Esophagus (tissue), 2 donors: ENCODE data around the gene DOK3. TPM values are rescaled to one million over a fixed set of nuclear protein-coding genes. Genes with fewer than 3 reads are reported as not detected.

Source experiments
- H3K27ac ChIP-seq, 2 donors: one replicate each; pipeline ENCODE4 v1.5.1; 2013; ENCODE audit warnings: low read depth in 2 of 2, mild to moderate bottlenecking in 2 of 2, inconsistent platforms in 1 of 2, low read length in 1 of 2, moderate library complexity in 1 of 2
- H3K27me3 ChIP-seq, 2 donors: one replicate each; pipeline ENCODE4 v1.6.1; 2013; ENCODE audit warnings: low read length in 2 of 2, control low read depth in 1 of 2, mild to moderate bottlenecking in 1 of 2; ENCODE audit not compliant: insufficient read depth in 2 of 2, control insufficient read depth in 1 of 2
- H3K36me3 ChIP-seq, 2 donors: one replicate each; pipeline ENCODE4 v1.6.1; 2013; ENCODE audit warnings: low read length in 1 of 2; ENCODE audit not compliant: control insufficient read depth in 2 of 2, insufficient read depth in 2 of 2
- H3K4me1 ChIP-seq, 2 donors: one replicate each; pipeline ENCODE4 v1.6.1; 2013; ENCODE audit warnings: low read length in 1 of 2; ENCODE audit not compliant: control insufficient read depth in 2 of 2, insufficient read depth in 2 of 2
- H3K4me3 ChIP-seq, 2 donors: one replicate each; pipeline ENCODE4 v1.5.1; 2013; ENCODE audit warnings: low read length in 2 of 2, mild to moderate bottlenecking in 2 of 2, low read depth in 1 of 2, moderate library complexity in 1 of 2
- H3K9me3 ChIP-seq, 2 donors: one replicate each; pipeline ENCODE4 v1.6.1; 2013; ENCODE audit warnings: mild to moderate bottlenecking in 2 of 2, low read depth in 1 of 2, low read length in 1 of 2, moderate library complexity in 1 of 2; ENCODE audit not compliant: control insufficient read depth in 2 of 2, insufficient read depth in 1 of 2
- WGBS, 2 donors: extraction: QIAGEN DNeasy Blood & Tissue Kit; methylation state at CpG; one replicate each; pipeline ENCODE4 v1.1.7; 2013; 5-methylcytosine and 5-hydroxymethylcytosine counted together
- polyA plus RNA-seq, 2 donors: library from polyadenylated mRNA; stranded (reverse); fragments of 200-250 nt; gene quantifications; one replicate each; pipeline ENCODE4 v1.2.3, GENCODE V29; 2013
- donor health status: healthy with polysubstance abuse.
- donor health status: Bipolar disorder and iron deficiency.

DOK3 gene
- polyA plus RNA-seq, 2 donors = 2.4 to 5.1 TPM

DNA sequence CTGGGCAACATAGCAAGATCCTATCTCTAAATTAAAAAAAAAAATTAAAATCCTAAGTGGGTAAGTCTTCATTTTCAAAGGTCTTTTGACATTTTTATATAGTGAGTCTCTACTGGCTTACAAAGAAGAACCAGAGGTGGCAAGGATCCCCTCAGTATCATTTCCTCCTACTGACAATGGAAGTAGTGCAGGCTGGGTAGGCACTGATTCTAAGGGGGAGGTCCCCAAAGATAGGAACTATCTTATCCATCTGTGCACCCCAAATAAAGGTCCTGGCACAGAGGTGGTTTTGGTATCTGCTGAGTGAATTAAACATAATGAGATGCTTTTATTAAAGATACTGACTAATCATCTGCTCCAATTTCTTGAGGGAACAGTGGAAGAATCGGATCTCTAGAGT, 40.5 kb upstream of the DOK3 start:
- Histone ChIP-seq H3K4me3 (no peak overlapping the region), H3K27me3 (no peaks in the 10 kb centered on the region), H3K27ac (no peak overlapping the region), H3K9me3 (no peaks in the 10 kb centered on the region), H3K36me3 (peaks cover 0 to 5% of the 10 kb centered on the region in 2 donors), H3K4me1 (peaks cover 4 to 13% of the 10 kb centered on the region in 2 donors)
- 81 to 87% methylated on average over 1 of the region's 1 CpG for WGBS, 2 donors

- 41 to 60% methylated on average over 1 of the region's 1 CpG for whole genome bisulfite sequencing, 2 donors
- no peak overlapping the region for H3K27ac ChIP-seq
- no peaks in the 10 kb centered on the region for H3K9me3 ChIP-seq
- H3K4me3 ChIP-seq = no peak overlapping the region
- peaks cover 4 to 10% of the 10 kb centered on the region in 2 donors for H3K4me1 ChIP-seq
- H3K27me3 ChIP-seq = no peaks in the 10 kb centered on the region
- H3K36me3 ChIP-seq = peaks cover 0 to 5% of the 10 kb centered on the region in 2 donors
These were observed 38.9 kb upstream of the DOK3 start for GRCh38 chr5:177548495-177548894.

DNA sequence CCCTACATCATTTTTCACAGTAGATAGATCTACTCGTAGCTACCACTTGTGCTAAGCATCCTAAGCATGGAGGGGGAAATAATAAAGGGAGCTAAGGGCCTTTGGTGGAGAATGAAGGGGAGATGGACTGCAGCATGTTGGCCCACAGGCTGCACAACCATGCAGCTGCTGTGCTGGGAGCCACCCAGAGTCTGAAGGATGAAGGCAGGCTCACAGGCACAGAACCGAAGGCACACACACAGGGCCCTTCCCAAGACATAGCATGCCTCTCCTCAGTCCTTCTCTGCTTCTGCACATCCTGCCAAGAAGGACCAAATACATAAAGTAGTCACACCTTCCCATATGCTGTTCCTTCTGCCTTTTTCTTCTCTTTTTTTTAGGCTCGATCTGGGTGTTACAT, 38.1 kb upstream of the DOK3 start:
- H3K4me1 ChIP-seq = peaks cover 0 to 4% of the 10 kb centered on the region in 2 donors
- peaks cover 0 to 5% of the 10 kb centered on the region in 2 donors for H3K36me3 ChIP-seq
- no peaks in the 10 kb centered on the region for H3K27me3 ChIP-seq
- H3K9me3 ChIP-seq = no peaks in the 10 kb centered on the region
- no peak overlapping the region for H3K4me3 ChIP-seq
- peak overlapping the region in 1 of 2 donors; percentile 44 for H3K27ac ChIP-seq
- WGBS, 2 donors = 63% methylated on average over 3 of the region's 3 CpGs

DNA sequence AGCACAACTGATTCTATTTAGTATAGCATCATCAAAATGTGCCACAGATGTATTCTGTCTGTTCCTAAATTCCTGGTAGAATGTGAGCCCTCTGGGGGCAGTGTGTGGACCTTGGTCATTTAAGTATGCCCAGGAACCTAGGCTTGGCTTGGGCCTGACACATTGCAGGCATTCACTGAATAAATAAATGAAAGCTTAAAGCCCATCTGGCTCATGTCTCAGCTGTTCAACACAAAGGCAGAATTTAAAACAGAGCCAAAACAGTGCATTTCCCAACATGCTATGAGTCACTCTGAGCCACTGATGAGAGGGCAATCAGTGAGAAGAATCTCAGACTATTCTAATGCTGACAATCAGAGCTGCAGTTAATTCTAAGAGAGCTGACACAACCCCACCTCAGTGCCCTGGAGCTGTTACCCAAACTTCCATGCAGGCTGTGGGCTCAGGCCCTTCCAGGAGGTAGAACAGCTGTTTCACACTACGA, 36.7 kb upstream of the DOK3 start:
- peaks cover 0 to 4% of the 10 kb centered on the region in 2 donors for H3K4me1 ChIP-seq
- WGBS, 2 donors = 38 to 41% methylated on average over 1 of the region's 1 CpG
- peaks cover 0 to 2% of the 10 kb centered on the region in 2 donors for H3K36me3 ChIP-seq
- H3K27me3 ChIP-seq = no peaks in the 10 kb centered on the region
- no peak overlapping the region for H3K4me3 ChIP-seq
- H3K27ac ChIP-seq = peak overlapping the region; percentile 65 to 86
- no peaks in the 10 kb centered on the region for H3K9me3 ChIP-seq

DNA sequence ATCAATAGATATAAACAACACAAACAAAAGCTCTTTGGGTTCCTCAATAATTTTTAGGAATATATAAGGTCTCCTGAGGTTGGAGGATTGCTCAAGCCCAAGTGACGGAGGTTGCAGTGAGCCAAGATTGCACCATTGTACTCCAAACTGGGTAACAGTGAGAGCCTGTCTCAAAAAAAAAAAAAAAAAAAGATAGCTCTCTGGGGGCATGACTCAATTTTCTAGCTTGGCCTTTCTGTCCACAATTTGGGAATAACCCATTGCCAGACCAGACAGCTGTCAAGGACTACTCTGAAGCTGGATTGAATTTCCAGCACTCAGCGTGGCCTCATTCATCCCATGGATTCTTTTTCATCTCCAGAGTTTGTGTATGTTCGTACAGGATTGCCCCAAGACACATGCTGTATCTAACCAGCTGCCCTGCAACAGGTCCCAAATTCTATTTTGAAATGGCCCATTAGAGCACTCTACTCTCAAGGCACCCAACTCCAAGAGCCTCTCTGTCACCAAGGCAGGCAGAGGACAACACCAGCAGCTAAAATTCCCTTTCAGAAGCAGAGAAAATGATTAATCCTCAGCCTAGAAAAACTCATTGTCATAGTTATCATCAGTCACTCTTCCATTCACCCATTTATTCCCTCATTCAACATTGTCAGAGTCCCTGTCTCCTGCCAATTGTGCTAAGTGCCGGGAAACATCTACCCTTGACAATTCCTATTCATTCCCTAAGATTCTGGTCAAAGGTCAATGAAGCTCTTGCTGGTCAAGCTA, 36.0 kb upstream of the DOK3 start:
- H3K36me3 ChIP-seq = peaks cover 0 to 2% of the 10 kb centered on the region in 2 donors
- no peak overlapping the region for H3K4me3 ChIP-seq
- WGBS, 2 donors = 42 to 63% methylated on average over 4 of the region's 4 CpGs
- H3K4me1 ChIP-seq = peaks cover 0 to 4% of the 10 kb centered on the region in 2 donors
- no peaks in the 10 kb centered on the region for H3K27me3 ChIP-seq
- peak overlapping the region; percentile 65 to 86 for H3K27ac ChIP-seq
- H3K9me3 ChIP-seq = no peaks in the 10 kb centered on the region

DNA sequence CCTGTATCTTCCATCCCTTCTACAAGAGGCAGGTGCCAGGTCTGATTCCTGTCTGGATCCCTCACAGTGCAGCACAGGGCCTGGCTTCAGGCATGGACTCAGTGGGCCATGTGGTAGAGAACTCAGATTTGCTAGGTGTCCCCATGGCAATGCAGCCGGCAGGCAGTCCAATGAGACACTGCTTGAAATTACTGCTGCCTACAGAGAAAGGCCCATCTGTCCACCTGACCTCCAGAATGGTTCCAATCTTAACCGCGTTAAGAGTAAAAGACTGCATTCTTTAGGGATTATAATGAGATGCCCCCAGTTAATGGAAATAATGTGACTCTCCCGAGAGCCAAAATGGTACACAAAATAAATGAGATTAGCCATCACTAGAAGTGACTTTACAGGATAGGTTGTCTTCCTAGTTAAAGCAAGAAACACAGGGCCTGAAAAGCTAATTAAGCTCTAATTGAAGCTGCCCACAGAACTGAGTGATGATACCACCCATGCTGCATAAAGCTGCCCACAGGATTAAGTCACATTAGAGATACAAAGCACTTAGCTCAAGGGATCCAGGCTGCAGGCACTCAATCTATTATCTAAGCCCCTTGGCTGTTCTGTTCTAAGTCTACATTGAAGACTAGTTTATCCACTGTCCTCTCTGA, 33.3 kb upstream of the DOK3 start:
- 92 to 95% methylated on average over 4 of the region's 4 CpGs for WGBS, 2 donors
- peaks cover 0 to 12% of the 10 kb centered on the region in 2 donors for H3K36me3 ChIP-seq
- H3K4me1 ChIP-seq = peaks cover 0 to 8% of the 10 kb centered on the region in 2 donors
- H3K27ac ChIP-seq = no peak overlapping the region
- H3K27me3 ChIP-seq = no peaks in the 10 kb centered on the region
- no peak overlapping the region for H3K4me3 ChIP-seq
- H3K9me3 ChIP-seq = no peaks in the 10 kb centered on the region

DNA sequence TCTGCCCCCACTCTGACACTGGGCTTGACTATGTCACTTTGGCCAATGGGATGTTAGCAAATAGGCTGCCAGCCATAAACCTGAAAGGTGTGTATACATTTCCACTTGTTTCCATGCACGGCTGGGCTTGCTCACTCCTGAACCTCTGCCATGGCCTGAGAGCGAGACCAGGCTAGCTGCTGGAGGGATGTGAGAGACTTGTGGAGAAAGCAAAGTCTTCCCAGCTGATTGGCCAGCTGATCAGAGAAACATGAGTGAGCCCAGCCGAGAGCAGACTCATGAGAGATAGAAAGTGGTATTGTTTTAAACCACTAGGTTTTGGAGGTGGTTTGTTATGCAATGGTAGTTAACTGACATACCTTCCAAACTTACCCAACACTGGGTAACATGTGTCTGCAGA, 30.8 kb upstream of the DOK3 start:
- Histone ChIP-seq H3K9me3 (no peaks in the 10 kb centered on the region), H3K27me3 (no peaks in the 10 kb centered on the region), H3K36me3 (peaks cover 3 to 23% of the 10 kb centered on the region in 2 donors), H3K4me1 (peaks cover 0 to 6% of the 10 kb centered on the region in 2 donors), H3K4me3 (no peak overlapping the region), H3K27ac (peak overlapping the region; percentile 31 to 50)
- 49 to 57% methylated on average over 3 of the region's 3 CpGs for whole genome bisulfite sequencing, 2 donors

GRCh38 chr5:177539411-177539810, 29.8 kb upstream of the DOK3 start:
- peaks cover 3 to 23% of the 10 kb centered on the region in 2 donors for H3K36me3 ChIP-seq
- peak overlapping the region in 1 of 2 donors; percentile 26 for H3K27ac ChIP-seq
- no peaks in the 10 kb centered on the region for H3K9me3 ChIP-seq
- WGBS, 2 donors = 52 to 55% methylated on average over 2 of the region's 2 CpGs
- no peak overlapping the region for H3K4me3 ChIP-seq
- H3K27me3 ChIP-seq = no peaks in the 10 kb centered on the region
- peaks cover 0 to 6% of the 10 kb centered on the region in 2 donors for H3K4me1 ChIP-seq

DNA sequence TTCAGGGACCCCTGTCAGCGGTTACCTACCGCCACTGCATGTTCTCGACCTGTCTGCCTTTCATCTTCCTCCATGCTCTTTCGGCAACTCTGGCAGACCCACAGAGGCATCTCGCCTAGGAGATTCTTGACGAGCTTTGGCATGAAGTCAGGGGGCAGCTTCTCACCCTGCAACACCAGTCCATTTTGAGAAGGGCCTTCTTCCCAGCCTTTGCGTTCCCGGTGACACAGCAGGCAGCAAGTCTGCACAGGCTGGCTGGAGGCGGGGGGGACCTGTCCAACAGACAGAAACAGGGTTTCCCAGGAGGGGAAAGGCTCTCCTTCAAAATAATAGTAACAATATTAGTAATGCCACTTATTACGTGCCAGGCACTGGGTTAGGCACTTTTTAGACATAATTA, 29.2 kb upstream of the DOK3 start:
- Histone ChIP-seq H3K4me1 (peaks cover 0 to 6% of the 10 kb centered on the region in 2 donors), H3K36me3 (peaks cover 3 to 23% of the 10 kb centered on the region in 2 donors), H3K27me3 (no peaks in the 10 kb centered on the region), H3K9me3 (no peaks in the 10 kb centered on the region), H3K27ac (peak overlapping the region in 1 of 2 donors; percentile 45), H3K4me3 (no peak overlapping the region)
- 55 to 75% methylated on average over 10 of the region's 10 CpGs for WGBS, 2 donors
